DND-41 (cell line): ENCODE results near the gene PLD1.

Experiments used
- ATAC-seq: fragments of 200-7000 bp; cut with Tn5 transposase; 3 replicates; pipeline ENCODE4 v1.9.1; 2021; ENCODE audit warnings: low read depth; ENCODE audit not compliant: insufficient read depth
- DNase-seq: peaks from one replicate; pipeline ENCODE4 v3.0.0-alpha.2; 2020
- H2AFZ ChIP-seq: 2 replicates; pipeline ENCODE4 v1.6.0; 2012; ENCODE audit warnings: low read depth, low read length
- H3K27ac ChIP-seq: 2 replicates; pipeline ENCODE4 v1.5.1; 2012; ENCODE audit warnings: low read length, inconsistent platforms
- H3K27me3 ChIP-seq: fragments of 200-600 bp; sonication (generic); 2 replicates; pipeline ENCODE4 v1.6.0; 2012; ENCODE audit warnings: low read length, mild to moderate bottlenecking, inconsistent platforms; ENCODE audit not compliant: insufficient read depth, poor library complexity
- H3K36me3 ChIP-seq: 2 replicates; pipeline ENCODE4 v1.5.1; 2012; ENCODE audit warnings: low read length, inconsistent platforms; ENCODE audit not compliant: insufficient read depth
- H3K4me1 ChIP-seq: 2 replicates; pipeline ENCODE4 v1.5.1; 2012; ENCODE audit warnings: mild to moderate bottlenecking, low read length; ENCODE audit not compliant: insufficient read depth
- H3K4me2 ChIP-seq: 2 replicates; pipeline ENCODE4 v1.6.0; 2012; ENCODE audit warnings: mild to moderate bottlenecking, moderate library complexity, low read length, inconsistent platforms; ENCODE audit not compliant: insufficient read depth
- H3K4me3 ChIP-seq, 2 experiments: fragments of 200-600 bp in 1 of 2; shearing (Covaris generic) in 1 of 2; 2 replicates each; pipeline ENCODE4 v1.5.1; 2012 to 2016; ENCODE audit warnings: inconsistent platforms in 2 of 2, low read length in 2 of 2, mild to moderate bottlenecking in 2 of 2, low read depth in 1 of 2, moderate library complexity in 1 of 2
- H3K79me2 ChIP-seq: 2 replicates; pipeline ENCODE4 v1.6.0; 2012; ENCODE audit warnings: low read length, inconsistent platforms; ENCODE audit not compliant: insufficient read depth
- H3K9ac ChIP-seq: 2 replicates; pipeline ENCODE4 v1.6.0; 2012; ENCODE audit warnings: low read depth, mild to moderate bottlenecking, inconsistent platforms, low read length, moderate library complexity
- H3K9me3 ChIP-seq: 2 replicates; pipeline ENCODE4 v1.5.1; 2012; ENCODE audit warnings: low read length, moderate library complexity, mild to moderate bottlenecking, inconsistent platforms; ENCODE audit not compliant: insufficient read depth, severe bottlenecking
- H4K20me1 ChIP-seq: 2 replicates; pipeline ENCODE4 v1.6.0; 2012; ENCODE audit warnings: low read length; ENCODE audit not compliant: insufficient read depth
- EZH2 ChIP-seq: IDR thresholded peaks from 3 replicates; pipeline ENCODE4 v1.6.1; 2012; ENCODE audit warnings: borderline replicate concordance, low read depth, mild to moderate bottlenecking, moderate library complexity, low read length, inconsistent platforms; ENCODE audit not compliant: severe bottlenecking
- TF ChIP-seq, protein P1 (sequence below): IDR thresholded peaks from 2 replicates; pipeline ENCODE4 v1.5.1; 2012; ENCODE audit warnings: borderline replicate concordance, low read length, moderate library complexity, mild to moderate bottlenecking; ENCODE audit not compliant: poor library complexity, severe bottlenecking; ENCODE audit errors: extremely low read depth

Gene PLD1

DNA sequence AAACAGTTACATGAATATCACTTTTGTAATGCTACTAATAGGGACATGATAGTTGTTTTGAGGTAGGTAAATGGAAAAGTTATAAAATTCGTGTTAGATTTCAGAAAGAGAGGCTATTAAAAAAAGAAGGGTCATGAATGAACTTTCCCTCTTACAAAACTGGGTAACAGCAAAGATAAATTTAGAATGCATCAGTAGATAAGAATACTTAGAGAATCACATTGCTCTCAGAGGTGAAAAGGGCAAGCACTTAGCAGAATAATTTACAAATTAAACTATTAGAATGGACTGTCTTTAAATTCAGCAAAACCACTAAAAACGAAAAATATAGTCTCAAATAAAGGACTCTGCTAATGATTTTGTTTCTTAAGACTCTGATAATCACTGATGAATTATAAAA is 167.2 kb downstream of the PLD1 start:
- no peaks in the 10 kb centered on the region for H3K4me1 ChIP-seq
- DNase-seq (no peak), ATAC-seq (no peak)
- peaks cover 7% of the 10 kb centered on the region for H3K27me3 ChIP-seq
- H3K4me2 ChIP-seq = no peak overlapping the region
- TF ChIP-seq, protein P1, sequence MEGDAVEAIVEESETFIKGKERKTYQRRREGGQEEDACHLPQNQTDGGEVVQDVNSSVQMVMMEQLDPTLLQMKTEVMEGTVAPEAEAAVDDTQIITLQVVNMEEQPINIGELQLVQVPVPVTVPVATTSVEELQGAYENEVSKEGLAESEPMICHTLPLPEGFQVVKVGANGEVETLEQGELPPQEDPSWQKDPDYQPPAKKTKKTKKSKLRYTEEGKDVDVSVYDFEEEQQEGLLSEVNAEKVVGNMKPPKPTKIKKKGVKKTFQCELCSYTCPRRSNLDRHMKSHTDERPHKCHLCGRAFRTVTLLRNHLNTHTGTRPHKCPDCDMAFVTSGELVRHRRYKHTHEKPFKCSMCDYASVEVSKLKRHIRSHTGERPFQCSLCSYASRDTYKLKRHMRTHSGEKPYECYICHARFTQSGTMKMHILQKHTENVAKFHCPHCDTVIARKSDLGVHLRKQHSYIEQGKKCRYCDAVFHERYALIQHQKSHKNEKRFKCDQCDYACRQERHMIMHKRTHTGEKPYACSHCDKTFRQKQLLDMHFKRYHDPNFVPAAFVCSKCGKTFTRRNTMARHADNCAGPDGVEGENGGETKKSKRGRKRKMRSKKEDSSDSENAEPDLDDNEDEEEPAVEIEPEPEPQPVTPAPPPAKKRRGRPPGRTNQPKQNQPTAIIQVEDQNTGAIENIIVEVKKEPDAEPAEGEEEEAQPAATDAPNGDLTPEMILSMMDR = no peak
- no peak for TF ChIP-seq EZH2
- no peak overlapping the region for H2AFZ ChIP-seq
- no peak overlapping the region for H3K27ac ChIP-seq
- H3K9me3 ChIP-seq = no peaks in the 10 kb centered on the region
- no peak overlapping the region for H3K4me3 ChIP-seq
- no peaks in the 10 kb centered on the region for H3K36me3 ChIP-seq
- H3K9ac ChIP-seq = no peak overlapping the region
- no peaks in the 10 kb centered on the region for H3K79me2 ChIP-seq
- no peaks in the 10 kb centered on the region for H4K20me1 ChIP-seq

DNA sequence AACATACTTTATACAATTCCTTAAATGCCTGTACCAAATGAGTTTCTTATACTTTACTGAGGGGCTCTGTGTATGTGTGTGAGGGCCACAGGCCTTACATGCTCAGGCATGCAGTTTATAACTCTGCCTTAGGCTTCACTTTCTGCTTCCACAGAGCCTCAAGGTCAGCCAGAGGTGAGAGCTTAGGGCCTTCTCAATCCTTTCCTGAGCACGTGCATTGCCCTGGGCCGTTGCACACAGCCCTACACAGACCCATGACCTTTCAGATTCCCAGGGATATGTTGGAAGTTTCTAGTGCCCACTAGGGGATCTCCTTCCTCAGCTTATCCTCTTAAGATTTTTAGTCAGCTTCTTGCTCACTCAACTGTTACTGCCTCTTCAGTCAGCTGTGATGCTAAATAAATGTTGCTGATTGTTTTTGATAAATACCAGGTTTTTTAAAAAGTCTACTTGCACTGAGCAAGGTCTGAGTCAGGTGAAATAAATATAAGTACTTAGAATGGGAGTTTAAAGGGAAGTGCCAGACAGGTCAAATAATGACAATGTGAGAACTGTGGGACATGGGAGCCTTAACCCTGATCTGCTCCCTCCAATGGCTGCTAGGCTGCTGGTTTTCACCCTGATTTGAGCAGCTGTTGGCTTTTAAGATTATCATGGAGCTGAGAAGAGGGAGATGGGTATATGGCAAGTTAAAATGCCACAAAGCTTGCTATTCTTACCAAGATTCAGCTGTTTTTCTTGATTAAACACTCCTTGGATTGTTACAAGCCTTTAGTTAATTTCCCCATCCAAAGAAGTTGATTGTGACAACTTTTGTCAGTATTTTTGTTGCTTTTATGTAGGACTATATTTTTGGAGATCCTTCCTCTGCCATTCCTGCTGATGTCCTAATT is 169.5 kb downstream of the PLD1 start:
- Histone ChIP-seq H3K9ac (no peak overlapping the region), H3K36me3 (no peaks in the 10 kb centered on the region), H4K20me1 (no peaks in the 10 kb centered on the region), H3K9me3 (no peaks in the 10 kb centered on the region), H3K27ac (no peak overlapping the region), H2AFZ (no peak overlapping the region), H3K4me2 (no peak overlapping the region), H3K4me1 (no peaks in the 10 kb centered on the region), H3K4me3 (no peak overlapping the region), H3K79me2 (no peaks in the 10 kb centered on the region), H3K27me3 (peaks cover 7% of the 10 kb centered on the region)
- no peak for ATAC-seq
- no peak for TF ChIP-seq EZH2
- TF ChIP-seq, protein P1 = no peak
- DNase-seq = no peak

- no peak for ATAC-seq
- DNase-seq = no peak
- no peak overlapping the region for H3K4me2 ChIP-seq
- H3K79me2 ChIP-seq = no peaks in the 10 kb centered on the region
- H2AFZ ChIP-seq = no peak overlapping the region
- peaks cover 4% of the 10 kb centered on the region for H3K27me3 ChIP-seq
- H3K9ac ChIP-seq = no peak overlapping the region
- TF ChIP-seq, protein P1 = no peak
- no peak for TF ChIP-seq EZH2
- no peak overlapping the region for H3K4me3 ChIP-seq
- H4K20me1 ChIP-seq = no peaks in the 10 kb centered on the region
- H3K9me3 ChIP-seq = no peaks in the 10 kb centered on the region
- no peaks in the 10 kb centered on the region for H3K4me1 ChIP-seq
- H3K27ac ChIP-seq = no peak overlapping the region
- H3K36me3 ChIP-seq = no peaks in the 10 kb centered on the region
Measured at GRCh38 chr3:171636666-171637065, 173.6 kb downstream of the PLD1 start.
